C4-2B (cell line): Measurements from ENCODE around the gene DENND1A.

ENCODE experiments used
- ZFX ChIP-seq: fragments of 450-650 bp; IDR thresholded peaks from 2 replicates; pipeline ENCODE4 v1.6.1; 2017
- TF ChIP-seq, protein P1 (sequence below): fragments of 450-650 bp; conservative IDR thresholded peaks from 2 replicates; pipeline ENCODE4 v1.5.1; 2017; ENCODE audit warnings: mild to moderate bottlenecking

DNA sequence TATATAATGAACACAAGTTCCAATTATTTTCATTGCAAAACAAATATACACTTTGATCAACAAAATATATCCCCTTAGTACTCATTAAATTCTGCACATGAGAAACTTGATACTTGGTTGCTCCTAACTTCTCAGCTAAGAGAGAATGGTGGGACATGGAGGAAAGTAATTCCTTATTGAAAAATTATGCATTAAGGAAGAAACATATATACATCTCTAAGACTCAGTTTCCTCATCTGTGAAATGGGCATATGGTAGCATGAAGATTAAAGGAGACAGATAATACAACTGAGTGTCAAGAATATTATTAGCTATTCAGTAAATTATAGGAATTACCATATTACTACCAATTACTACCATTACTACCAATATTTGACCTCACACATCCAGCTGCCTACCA lies 488.2 kb downstream of the DENND1A start:
- TF ChIP-seq, protein P1, sequence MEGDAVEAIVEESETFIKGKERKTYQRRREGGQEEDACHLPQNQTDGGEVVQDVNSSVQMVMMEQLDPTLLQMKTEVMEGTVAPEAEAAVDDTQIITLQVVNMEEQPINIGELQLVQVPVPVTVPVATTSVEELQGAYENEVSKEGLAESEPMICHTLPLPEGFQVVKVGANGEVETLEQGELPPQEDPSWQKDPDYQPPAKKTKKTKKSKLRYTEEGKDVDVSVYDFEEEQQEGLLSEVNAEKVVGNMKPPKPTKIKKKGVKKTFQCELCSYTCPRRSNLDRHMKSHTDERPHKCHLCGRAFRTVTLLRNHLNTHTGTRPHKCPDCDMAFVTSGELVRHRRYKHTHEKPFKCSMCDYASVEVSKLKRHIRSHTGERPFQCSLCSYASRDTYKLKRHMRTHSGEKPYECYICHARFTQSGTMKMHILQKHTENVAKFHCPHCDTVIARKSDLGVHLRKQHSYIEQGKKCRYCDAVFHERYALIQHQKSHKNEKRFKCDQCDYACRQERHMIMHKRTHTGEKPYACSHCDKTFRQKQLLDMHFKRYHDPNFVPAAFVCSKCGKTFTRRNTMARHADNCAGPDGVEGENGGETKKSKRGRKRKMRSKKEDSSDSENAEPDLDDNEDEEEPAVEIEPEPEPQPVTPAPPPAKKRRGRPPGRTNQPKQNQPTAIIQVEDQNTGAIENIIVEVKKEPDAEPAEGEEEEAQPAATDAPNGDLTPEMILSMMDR: no peak
- TF ChIP-seq ZFX: no peak
